Fibroblast of skin of left quadriceps (primary cell): ENCODE results near the gene RNF14.
"Not testable (repeated sequence)": the region's sequence is repeated elsewhere in the genome, so short reads cannot be mapped to it uniquely, and the experiment has no call there.

Experiments
- DNase-seq, 2 experiments: peaks; one replicate each; pipeline ENCODE4 v3.0.0-alpha.2; 2013; ENCODE audit warnings: low read depth in 2 of 2

RNF14 gene, protein sequence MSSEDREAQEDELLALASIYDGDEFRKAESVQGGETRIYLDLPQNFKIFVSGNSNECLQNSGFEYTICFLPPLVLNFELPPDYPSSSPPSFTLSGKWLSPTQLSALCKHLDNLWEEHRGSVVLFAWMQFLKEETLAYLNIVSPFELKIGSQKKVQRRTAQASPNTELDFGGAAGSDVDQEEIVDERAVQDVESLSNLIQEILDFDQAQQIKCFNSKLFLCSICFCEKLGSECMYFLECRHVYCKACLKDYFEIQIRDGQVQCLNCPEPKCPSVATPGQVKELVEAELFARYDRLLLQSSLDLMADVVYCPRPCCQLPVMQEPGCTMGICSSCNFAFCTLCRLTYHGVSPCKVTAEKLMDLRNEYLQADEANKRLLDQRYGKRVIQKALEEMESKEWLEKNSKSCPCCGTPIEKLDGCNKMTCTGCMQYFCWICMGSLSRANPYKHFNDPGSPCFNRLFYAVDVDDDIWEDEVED

DNA sequence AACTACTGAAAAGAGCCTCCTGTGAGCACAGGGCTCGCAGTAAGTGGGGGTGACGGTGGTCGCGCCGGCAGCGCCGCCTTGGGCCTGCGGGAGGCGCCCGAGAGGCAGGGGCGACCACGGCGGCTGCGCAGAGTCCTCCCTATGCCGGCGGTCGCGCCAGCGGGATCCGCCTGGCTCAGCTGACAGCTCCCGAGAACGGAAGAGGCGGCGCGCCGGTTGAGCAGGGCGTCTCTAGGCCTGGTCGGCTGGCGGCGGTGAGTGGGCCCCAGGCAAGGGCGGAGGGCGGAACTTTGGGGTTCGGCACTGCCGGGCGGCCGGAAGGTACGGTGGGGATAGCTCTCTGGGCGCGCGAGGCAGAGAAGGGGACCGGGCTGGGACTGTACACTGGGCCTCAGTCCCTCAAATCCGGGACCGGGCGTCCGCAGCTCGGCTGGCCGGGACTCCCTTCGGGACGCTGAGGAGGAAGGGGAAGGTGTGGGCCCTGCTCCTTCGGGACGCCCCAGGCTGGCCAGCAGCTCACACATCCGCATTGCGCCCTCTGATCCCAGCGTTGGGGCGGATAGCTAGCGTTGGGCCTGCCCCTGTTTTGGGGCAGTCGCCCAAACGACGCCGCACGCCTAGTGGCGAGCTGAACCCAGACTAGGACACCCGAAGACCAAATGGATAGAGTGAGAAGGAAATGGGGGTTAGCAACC lies at the start of gene RNF14:
TSS of gene RNF14 (plus strand) at position 192 of the 695 bp plus-strand sequence. CDS start 4,484 bp downstream, outside the sequence.
- peak; percentile 80 to 81 for DNase-seq

DNA sequence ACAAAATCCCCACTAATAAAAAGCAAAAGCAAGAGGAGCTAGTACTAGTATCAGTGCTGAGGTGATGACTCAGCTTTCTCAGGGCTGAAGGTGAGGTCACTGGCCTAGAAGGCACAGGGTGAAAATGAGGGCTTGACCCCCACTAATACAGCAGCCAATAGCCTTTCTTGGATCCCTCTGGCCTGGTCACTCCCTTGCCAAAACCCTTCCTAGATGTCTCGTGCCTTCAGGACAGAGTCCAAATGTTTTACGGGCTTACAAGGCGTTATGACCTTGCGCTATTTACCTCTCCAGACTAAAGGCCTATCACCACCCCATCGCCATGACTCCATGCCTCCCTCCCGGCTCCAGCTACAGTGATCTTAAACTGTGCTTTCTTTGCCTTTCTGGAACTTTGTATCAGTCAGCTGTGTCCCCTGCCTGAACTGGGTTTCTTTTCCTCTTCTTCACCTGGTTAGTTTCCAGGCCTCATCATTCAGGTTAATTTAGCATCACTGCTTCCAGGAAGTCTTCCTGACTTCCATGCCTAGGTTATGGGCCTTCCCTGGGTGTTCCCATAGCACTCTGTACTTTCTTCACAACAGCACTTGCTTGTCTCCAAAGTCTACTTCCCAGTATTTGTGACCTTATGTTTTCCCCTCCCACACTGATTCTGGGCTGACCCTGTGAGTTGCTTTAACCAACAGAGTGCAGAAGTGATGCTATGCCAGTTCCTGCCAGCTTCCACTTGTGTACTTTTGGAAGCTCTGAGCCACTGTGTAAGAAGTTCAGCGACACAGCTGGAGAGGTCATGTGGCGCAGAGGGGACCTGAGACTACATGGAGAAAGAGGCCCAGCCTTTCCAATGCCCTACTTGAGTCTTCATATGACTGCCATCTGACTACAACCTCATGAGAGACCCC lies 49.4 kb upstream of the RNF14 start:
- no peak for DNase-seq

DNA sequence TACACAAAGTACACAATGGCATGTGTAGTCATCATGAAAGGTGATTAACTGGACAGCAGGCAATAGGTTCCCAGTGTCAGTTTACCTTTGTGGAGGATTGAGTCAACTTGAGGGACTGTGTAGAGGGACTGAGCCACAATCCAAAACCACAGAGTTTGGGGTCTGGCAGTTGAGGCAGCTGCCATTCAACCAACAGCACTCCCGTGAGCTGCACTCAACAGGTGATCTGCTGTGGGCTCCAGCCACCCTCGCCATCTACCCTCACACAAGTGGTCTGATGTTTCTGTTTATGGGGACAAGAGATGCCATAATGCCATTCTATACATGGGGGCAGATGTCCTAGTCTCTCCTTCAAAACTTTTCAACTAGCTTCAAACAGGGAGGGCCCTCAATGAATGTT lies 48.1 kb upstream of the RNF14 start:
- no peak for DNase-seq

DNA sequence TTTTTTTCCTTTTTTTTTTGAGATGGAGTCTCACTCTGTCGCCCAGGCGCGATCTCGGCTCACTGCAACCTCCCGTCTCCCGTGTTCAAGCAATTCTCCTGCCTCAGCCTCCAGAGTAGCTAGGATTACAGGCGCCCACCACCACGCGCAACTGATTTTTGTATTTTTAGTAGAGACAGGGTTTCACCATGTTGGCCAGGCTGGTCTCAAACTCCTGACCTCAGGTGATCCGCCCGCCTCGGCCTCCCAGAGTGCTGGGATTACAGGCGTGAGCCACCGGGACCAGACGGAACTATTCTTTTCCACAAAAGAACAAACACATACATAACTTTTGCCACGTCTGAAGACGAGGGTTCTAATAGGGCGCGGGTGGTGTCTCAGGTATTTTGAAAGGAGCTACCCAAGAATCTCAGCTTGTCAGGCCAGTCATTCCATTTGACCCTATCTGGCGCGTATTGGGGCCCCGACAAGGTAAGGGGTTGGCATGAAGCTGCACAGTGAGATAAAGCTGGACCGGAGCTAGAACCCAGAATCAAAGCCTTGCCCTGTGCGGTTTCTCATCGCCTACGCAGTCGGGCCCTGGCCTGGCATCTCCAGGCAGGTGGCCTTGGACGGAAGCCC lies 46.0 kb upstream of the RNF14 start:
- DNase-seq: not testable (repeated sequence)

DNA sequence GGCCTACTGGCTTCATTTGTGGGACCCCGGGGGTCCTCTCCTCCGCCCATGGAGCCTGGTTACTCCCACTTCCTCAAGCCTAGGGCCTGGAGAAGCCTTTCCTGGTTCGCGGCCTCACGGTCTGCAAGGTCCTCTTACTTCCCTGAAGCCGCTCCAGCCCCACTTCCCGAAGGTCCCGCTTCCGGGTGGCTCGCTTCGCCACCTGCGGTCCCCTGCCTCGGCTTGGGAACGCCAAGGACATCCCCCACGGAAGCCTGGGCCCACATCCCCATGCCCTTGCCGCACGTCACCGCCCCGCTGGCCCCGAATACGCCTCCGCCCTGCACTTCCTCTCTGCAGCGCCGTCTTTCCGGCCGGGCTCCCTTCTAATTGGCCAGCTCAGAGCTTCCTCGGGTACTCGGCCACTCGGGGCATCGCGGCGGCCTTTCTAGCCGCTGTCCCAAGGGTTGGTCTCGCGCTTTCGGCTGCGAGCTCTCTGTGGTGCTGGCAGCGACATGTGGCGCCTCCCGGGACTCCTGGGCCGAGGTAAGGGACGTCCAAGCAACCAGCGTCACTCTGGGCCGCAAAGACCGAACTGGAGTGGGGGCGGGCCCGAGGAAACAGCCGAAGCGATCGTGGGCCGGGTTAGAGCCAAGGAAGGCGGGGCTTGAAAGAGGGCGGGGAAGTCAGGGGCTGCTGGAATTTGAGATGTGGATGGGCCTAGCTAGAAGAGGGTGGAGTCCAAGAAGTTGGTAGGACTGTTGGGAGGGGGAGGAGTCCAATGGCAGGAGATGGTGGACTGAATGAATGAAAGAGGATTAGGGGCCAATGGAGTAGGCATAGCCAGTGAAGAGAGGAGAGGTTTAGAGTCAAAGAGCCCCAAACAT lies 45.2 kb upstream of the RNF14 start, which contains the start of gene DELE1:
TSS of gene DELE1 (plus strand) at position 424 of the 866 bp plus-strand sequence. CDS start at position 495, 71 bp downstream.
- peak; percentile 84 for DNase-seq

DNA sequence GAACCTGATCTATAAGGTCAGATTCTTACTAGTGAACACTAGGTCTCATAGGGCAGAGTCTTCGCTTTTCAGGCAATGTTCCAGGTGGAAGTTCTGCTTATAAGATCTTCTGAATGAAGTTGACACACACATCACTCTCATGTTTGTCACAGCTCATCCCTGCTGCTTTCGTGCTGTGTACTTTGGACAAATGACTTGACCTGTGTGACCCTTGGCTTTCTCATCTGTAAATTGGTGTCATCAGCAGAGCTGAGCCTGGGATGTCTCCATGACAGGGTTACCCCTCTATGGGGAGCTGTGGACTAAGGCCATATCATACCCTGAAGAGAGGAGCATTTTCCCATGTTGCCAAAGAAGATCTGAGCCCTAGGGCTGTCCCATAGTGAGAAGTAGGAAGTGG lies 42.5 kb upstream of the RNF14 start:
- DNase-seq: no peak

DNA sequence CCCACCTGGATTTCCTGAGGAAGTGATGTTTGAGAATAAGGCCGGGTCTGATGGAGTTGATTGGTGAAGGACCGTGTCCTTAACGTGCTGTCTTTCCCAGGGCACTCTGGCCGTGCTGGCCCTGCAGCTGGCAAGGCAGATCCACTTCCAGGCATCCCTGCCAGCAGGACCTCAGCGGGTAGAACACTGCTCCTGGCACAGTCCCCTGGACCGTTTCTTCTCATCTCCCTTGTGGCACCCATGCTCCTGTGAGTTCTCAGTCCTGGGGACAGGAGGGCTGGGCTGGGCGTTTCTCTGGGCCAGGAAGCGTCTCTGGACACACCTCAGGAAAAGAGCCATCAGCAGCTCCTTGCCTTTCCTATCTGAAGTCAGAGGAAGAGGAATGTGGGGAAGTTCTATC lies 40.9 kb upstream of the RNF14 start:
- no peak for DNase-seq

DNA sequence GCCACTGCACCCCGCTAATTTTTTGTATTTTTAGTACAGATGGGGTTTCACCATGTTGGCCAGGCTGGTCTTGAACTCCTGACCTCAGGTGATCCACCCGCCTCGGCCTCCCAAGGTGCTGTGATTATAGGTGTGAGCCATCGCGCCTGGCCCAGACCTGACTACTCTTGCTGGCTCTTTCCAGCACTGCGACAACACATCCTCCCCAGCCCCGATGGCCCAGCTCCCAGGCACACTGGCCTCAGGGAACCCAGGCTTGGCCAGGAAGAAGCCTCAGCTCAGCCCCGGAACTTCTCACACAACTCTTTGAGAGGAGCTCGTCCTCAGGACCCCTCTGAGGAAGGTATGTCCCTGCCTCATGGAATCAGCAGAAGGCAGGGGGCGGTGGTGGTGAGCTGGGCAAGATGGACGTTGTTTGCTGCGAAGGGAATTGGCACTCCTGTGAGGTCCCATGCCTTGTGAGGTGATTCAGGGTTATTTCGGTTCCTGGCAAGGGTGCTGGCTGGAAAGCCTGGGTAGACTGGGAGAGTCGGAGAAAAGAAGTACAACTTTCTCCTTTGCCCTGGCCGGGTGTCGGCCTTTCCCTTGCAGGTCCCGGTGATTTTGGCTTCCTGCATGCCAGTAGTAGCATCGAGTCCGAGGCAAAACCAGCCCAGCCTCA lies 39.4 kb upstream of the RNF14 start:
- DNase-seq: no peak

DNA sequence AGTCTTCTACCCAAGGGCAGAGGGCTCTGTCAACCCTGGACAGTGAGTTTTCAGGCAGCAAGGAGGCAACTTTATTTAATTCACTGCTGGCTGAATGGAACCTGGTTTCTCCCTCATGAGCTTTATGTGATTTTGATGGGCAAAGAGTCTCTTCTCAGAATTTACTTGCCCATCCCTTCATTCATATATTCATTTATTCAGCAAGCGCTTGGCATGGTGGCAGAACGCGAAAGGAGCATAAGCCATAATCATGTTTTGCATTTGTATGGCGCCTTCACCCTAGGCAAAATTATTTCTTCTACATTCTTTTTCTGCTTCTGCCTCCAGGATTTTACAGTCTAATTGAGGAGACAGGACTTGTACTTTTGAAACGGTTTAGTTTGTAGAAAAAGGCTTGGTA lies 37.2 kb upstream of the RNF14 start:
- DNase-seq: no peak

DNA sequence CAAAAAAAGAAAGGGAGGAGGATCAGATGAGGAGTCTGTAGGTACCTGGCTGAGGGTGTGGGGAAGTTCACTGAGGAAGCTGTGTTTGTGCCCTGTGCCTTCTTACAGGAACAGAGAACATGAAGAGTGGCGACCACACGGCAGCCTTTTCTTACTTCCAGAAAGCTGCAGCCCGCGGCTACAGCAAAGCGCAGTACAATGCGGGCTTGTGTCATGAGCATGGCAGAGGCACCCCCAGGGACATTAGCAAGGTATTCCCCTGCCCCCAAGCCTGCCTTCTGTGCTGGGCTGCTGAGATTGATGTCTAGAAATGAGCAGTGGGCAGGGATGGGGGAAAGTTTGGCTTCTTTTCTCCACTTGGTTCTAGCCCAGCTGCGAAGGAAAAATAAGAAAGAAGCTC lies 35.8 kb upstream of the RNF14 start:
- no peak for DNase-seq

DNA sequence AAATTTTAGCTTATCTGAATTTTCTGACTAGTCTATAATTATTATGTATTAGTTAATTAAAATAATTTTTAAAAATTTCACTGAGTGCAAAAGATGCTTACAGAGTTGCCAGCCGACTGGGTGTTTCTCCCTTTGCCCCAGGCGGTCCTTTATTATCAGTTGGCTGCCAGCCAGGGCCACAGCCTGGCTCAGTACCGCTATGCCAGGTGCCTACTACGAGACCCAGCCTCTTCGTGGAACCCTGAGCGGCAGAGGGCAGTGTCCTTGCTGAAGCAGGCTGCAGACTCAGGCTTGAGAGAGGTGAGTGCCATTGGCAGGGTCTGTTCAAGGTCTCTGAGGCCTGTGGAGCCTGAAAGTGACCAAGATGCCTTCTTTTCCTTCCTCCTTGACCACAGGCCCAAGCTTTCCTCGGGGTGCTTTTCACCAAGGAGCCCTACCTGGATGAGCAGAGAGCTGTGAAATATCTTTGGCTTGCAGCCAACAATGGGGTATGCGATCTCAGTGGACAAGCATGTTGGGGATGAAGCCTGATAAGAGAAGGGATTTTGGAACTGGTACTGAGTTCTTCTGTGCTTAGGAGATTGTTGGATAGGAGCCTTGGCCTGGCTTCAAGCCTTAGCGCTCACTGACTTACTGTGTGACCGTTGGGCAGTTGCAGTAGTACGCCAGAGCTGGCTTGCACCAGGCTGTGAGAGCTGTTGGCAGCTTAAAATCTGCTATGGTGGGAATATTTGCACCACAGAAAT lies 34.6 kb upstream of the RNF14 start:
- DNase-seq: no peak

DNA sequence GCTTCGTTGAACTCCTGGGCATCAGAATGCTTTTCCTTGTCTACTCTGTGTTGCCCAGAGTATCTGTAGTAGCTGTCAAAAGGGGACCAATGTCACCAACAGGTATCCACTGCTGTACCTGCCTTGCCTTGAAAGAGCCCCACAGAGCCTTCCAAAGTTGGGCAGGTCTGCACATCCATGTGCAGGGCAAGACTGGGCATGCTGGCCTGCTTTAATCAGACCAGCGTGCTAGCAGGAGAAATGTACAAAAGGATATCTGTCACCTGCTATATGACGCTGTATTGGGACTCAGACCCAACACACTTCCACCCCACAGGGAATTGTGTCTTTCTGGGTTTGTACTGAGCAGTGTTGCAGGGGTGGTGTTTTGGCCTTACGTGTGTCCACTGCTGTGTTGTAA lies 33.4 kb upstream of the RNF14 start:
- no peak for DNase-seq

DNA sequence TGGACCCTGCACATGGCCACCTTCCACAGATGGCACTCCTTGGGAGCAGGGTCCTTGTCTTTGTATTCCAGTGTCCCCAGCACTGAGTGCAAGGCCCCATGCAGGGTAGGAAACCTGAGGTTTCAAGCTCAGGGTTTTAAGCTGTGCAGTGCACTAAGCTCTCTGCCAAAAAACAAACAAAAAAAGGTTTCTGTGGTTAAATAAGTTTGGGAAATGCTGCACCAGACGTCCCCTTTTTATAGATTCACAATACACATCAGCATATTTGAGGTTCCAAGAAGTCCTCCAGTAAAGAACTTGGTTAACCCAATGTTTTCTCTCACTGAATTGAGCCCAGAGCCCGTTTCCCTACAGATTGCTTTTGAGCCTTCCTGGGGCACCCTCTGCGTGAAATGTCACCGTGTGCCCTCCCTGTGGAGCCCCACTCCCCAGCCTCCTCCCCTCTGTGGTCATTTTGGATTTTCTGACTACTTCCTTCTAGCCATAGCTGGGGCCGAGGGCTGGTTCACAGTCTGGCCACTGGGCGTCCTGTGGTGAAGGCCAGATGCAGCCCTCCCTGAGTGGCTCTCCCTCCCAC lies 28.1 kb upstream of the RNF14 start:
- DNase-seq: no peak

DNA sequence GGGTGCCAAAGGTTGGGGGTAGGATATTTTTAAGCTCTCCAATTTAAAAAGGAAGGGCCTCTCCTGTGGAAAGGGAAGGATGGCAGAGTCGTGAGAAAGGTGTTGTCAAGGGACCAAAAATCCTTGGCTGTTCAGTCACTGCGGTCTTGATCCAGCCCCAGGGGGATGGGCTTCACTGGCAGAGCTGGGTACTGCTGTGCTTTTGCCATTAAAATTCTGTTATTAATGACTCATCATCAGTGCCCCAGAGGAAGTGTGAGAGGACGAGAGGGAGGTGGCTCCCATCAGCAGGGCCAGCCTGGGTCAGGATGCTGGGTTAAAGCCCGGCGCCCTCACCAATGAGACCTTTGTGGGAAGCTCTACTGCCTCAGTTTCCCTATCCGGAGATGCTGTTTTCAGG lies 27.6 kb upstream of the RNF14 start:
- no peak for DNase-seq

DNA sequence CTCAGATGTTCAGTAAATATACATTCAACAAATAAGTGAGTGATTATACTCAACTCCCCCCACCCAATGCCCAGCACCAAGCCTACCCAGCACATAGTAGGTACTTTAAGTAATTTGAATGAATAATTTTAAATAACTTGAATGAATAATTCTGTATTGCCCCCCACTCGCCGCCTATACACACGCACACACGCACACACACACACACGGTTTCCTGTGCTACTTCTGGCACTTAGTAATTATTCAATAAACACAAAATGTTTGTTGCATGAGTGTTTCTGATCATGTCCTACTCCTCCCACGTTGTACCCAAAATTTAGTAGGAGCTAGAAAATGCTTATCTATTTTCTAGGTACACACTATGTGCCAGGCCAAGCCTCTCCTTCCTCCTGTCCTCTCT lies 27.1 kb upstream of the RNF14 start:
- no peak for DNase-seq

DNA sequence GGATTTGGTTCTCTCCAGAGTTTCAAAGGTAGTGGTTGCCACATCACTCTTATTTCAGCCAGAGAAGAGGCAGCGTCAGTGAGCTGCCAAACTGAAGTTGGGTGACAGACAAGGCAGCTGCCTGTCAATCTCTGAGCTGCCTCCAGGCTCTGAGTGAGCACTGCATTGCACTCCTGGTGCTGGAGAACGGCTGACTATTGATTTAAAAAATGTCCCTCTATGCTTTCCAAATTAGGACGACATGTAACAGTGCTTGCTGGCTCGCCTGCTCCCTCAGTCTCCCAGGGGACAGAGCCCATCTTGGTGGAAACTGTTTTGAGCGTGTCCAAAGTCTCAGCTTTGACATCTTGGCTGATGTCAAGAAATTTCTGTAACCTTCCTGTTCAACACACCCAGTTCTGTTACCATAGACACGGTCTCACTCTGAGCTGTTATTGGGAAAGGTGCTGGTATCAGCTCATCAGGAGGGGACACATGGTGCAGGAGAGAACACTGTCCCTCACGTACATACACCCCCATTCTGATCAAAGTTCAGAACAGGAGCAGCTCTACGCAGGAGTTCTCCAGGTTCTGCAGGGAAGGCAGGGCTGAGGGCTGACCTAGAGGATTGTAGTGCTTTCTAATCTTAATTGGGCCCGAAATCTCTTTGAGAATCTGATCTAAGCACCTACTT lies 26.6 kb upstream of the RNF14 start:
- DNase-seq: no peak

DNA sequence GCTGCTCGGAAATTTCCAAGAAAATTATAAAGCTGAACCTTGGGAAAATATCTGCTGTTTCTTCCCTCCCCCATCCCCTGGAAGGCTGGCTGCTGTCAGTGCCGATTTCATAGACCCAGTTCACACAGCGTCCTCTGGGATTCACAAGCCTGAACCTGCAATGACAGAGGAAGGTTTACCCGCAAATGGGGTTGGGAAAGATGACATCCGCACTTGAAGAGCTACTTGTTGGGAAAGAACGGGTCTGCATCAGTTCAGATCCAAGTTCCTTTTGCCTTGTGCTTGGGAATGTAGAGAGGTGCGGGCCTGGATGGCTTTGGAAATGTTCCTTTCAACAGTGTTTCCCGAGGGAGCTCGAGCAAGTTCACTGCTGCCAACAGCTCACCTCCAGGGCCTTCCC lies 24.8 kb upstream of the RNF14 start:
- DNase-seq: no peak

DNA sequence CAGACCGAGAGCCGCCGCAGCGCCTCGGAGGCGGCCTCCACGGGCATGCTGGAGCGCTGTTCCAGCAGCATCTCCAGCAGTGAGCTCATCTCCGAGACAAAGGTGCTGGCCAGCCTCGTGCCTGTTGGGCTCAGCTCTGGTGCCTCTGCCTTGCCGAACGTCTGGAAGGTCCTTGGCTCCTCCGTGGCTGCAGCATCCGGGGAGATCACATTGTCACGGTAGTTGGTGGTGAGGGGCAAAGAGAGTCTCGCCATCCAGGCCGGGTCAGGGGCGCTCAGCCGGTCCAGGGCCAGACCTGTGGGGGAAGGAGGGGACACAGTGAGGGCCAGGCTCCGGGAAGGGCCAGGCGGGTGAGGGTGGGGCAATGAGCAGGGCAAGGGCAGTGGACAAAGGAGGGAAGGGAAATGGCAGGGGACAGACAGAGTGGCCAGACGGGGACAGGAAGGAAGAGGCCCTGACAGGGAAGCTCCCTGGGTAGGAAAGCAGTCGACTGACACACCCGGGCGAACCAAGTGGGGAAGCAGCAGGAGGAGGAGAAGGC lies 23.3 kb upstream of the RNF14 start:
- no peak for DNase-seq
